ENCODE results near the gene PLEKHG5. TPM values are rescaled to one million over a fixed set of nuclear protein-coding genes. Genes with fewer than 3 reads are reported as not detected.

PLEKHG5 gene
- total RNA-seq, 1 donor from 2014 or later = 0.22 TPM

GRCh38 chr1:6531996-6532395 lies 40.5 kb upstream of the PLEKHG5 start:
- Mint-ChIP-seq H3K27ac (no peak overlapping the region), H3K4me1 (peaks cover 4% of the 10 kb centered on the region)

GRCh38 chr1:6530504-6531160 lies 39.2 kb upstream of the PLEKHG5 start:
- ChIA-PET CTCF (no interaction called here), POLR2A (no interaction called here)
- Mint-ChIP-seq H3K27ac (no peak overlapping the region), H3K9me3 (no peaks in the 10 kb centered on the region), H3K36me3 (ENCODE audit: low read depth) (peaks cover 83% of the 10 kb centered on the region), H3K27me3 (no peaks in the 10 kb centered on the region), H3K4me1 (peaks cover 4% of the 10 kb centered on the region), H3K4me3 (no peak overlapping the region)
- no peak for ATAC-seq (ENCODE audit: low read depth)
- DNase-seq = no peak
- no peak for TF ChIP-seq CTCF (IDR thresholded peaks at IDR 0.05)
- intact Hi-C loops (cut with micrococcal nuclease) = no loop called here

More at GRCh38 chr1:6531996-6532395, 40.5 kb upstream of the PLEKHG5 start:
- no peak for TF ChIP-seq CTCF (IDR thresholded peaks at IDR 0.05)
- no peak for DNase-seq
- Mint-ChIP-seq H3K9me3 (no peaks in the 10 kb centered on the region), H3K27me3 (no peaks in the 10 kb centered on the region), H3K4me3 (no peak overlapping the region), H3K36me3 (ENCODE audit: low read depth) (peaks cover 74% of the 10 kb centered on the region)
- CTCF ChIA-PET = no interaction called here
- POLR2A ChIA-PET = no interaction called here
- no peak for ATAC-seq (ENCODE audit: low read depth)
- intact Hi-C loops (cut with micrococcal nuclease) = no loop called here

GRCh38 chr1:6528492-6528891 lies 37.0 kb upstream of the PLEKHG5 start:
- Mint-ChIP-seq H3K27me3 (no peaks in the 10 kb centered on the region), H3K4me3 (no peak overlapping the region), H3K27ac (no peak overlapping the region), H3K4me1 (no peaks in the 10 kb centered on the region), H3K36me3 (ENCODE audit: low read depth) (peaks cover 86% of the 10 kb centered on the region), H3K9me3 (no peaks in the 10 kb centered on the region)
- POLR2A ChIA-PET = no interaction called here
- CTCF ChIA-PET = no interaction called here
- intact Hi-C loops (cut with micrococcal nuclease) = no loop called here
- ATAC-seq (ENCODE audit: low read depth) = no peak
- TF ChIP-seq CTCF (IDR thresholded peaks at IDR 0.05) = no peak
- DNase-seq = no peak

GRCh38 chr1:6526316-6526715 lies 34.8 kb upstream of the PLEKHG5 start:
- Mint-ChIP-seq H3K4me1 (no peaks in the 10 kb centered on the region), H3K27ac (no peak overlapping the region), H3K4me3 (no peak overlapping the region), H3K27me3 (no peaks in the 10 kb centered on the region), H3K36me3 (ENCODE audit: low read depth) (peaks cover 66% of the 10 kb centered on the region), H3K9me3 (no peaks in the 10 kb centered on the region)
- no peak for ATAC-seq (ENCODE audit: low read depth)
- ChIA-PET CTCF (interaction anchor here (1.0 kb wide), 1 partner anchor 28 kb away, joined by 3 read pairs; the partner anchor contains the start of gene NOL9), POLR2A (no interaction called here)
- no peak for DNase-seq
- no peak for TF ChIP-seq CTCF (IDR thresholded peaks at IDR 0.05)
- intact Hi-C loops (cut with micrococcal nuclease) = no loop called here

- Mint-ChIP-seq H3K36me3 (ENCODE audit: low read depth) (peaks cover 47% of the 10 kb centered on the region), H3K9me3 (no peaks in the 10 kb centered on the region), H3K27me3 (no peaks in the 10 kb centered on the region), H3K4me3 (no peak overlapping the region), H3K27ac (no peak overlapping the region), H3K4me1 (no peaks in the 10 kb centered on the region)
- POLR2A ChIA-PET = no interaction called here
- DNase-seq = no peak
- CTCF ChIA-PET = no interaction called here
- intact Hi-C loops (cut with micrococcal nuclease) = no loop called here
- ATAC-seq (ENCODE audit: low read depth) = no peak
- TF ChIP-seq CTCF (IDR thresholded peaks at IDR 0.05) = no peak
Measured at GRCh38 chr1:6523566-6523965, 32.1 kb upstream of the PLEKHG5 start.
